Trophoblast cell (in vitro differentiated cells and primary cell): ENCODE results near the gene AGMO.
A peak's percentile ranks its signal among the peaks of the same experiment; 100 is the strongest.

Experiments used
- DNase-seq, 2 donors: peaks; one replicate each; pipeline ENCODE4 v3.0.0-alpha.2; 2016
- H2AFZ ChIP-seq: 2 replicates; pipeline ENCODE4 v1.6.1; 2013; ENCODE audit warnings: low read length, moderate library complexity, mild to moderate bottlenecking; ENCODE audit not compliant: insufficient read depth, poor library complexity
- H2AK5ac ChIP-seq: 2 replicates; pipeline ENCODE4 v1.6.1; 2013; ENCODE audit warnings: mild to moderate bottlenecking, low read length
- H2BK120ac ChIP-seq: 2 replicates; pipeline ENCODE4 v1.6.1; 2013; ENCODE audit warnings: low read length, mild to moderate bottlenecking, moderate library complexity; ENCODE audit not compliant: insufficient read depth, poor library complexity
- H2BK12ac ChIP-seq: 2 replicates; pipeline ENCODE4 v1.6.1; 2013; ENCODE audit warnings: mild to moderate bottlenecking, low read length, moderate library complexity
- H2BK5ac ChIP-seq: 2 replicates; pipeline ENCODE4 v1.6.1; 2013; ENCODE audit warnings: low read length, low read depth, moderate library complexity, mild to moderate bottlenecking; ENCODE audit not compliant: poor library complexity
- H3K14ac ChIP-seq: 2 replicates; pipeline ENCODE4 v1.6.1; 2013; ENCODE audit warnings: mild to moderate bottlenecking, low read length
- H3K18ac ChIP-seq: 2 replicates; pipeline ENCODE4 v1.6.1; 2013; ENCODE audit warnings: mild to moderate bottlenecking, low read length
- H3K23ac ChIP-seq: 2 replicates; pipeline ENCODE4 v1.6.1; 2013; ENCODE audit warnings: low read length
- H3K27ac ChIP-seq: 2 replicates; pipeline ENCODE4 v1.5.1; 2013; ENCODE audit warnings: low read depth, mild to moderate bottlenecking, inconsistent platforms, low read length, moderate library complexity
- H3K27me3 ChIP-seq: 2 replicates; pipeline ENCODE4 v1.6.1; 2013; ENCODE audit warnings: inconsistent platforms, mild to moderate bottlenecking, low read length, moderate library complexity; ENCODE audit not compliant: insufficient read depth
- H3K36me3 ChIP-seq, 2 experiments: 1 replicate in 1 of 2; 2 replicates in 1 of 2; pipeline ENCODE4 v1.6.1; 2013; ENCODE audit warnings: low read length in 2 of 2, mild to moderate bottlenecking in 2 of 2, moderate library complexity in 1 of 2; ENCODE audit not compliant: insufficient read depth in 2 of 2, control insufficient read depth in 1 of 2
- H3K4ac ChIP-seq: 2 replicates; pipeline ENCODE4 v1.6.1; 2013; ENCODE audit warnings: low read depth, mild to moderate bottlenecking, low read length, moderate library complexity
- H3K4me1 ChIP-seq, 2 experiments: 1 replicate in 1 of 2; 2 replicates in 1 of 2; pipeline ENCODE4 v1.6.1; 2013; ENCODE audit warnings: low read length in 2 of 2, mild to moderate bottlenecking in 2 of 2, moderate library complexity in 1 of 2; ENCODE audit not compliant: insufficient read depth in 2 of 2, control insufficient read depth in 1 of 2
- H3K4me2 ChIP-seq: 2 replicates; pipeline ENCODE4 v1.6.1; 2013; ENCODE audit warnings: inconsistent platforms, mild to moderate bottlenecking, low read length, moderate library complexity
- H3K4me3 ChIP-seq: 2 replicates; pipeline ENCODE4 v1.5.1; 2013; ENCODE audit warnings: mild to moderate bottlenecking, low read depth, low read length, inconsistent platforms
- H3K79me1 ChIP-seq: one replicate; pipeline ENCODE4 v1.6.1; 2013; ENCODE audit warnings: low read length
- H3K79me2 ChIP-seq: 2 replicates; pipeline ENCODE4 v1.6.1; 2013; ENCODE audit warnings: low read length, mild to moderate bottlenecking; ENCODE audit not compliant: control insufficient read depth, insufficient read depth, poor library complexity
- H3K9ac ChIP-seq: 2 replicates; pipeline ENCODE4 v1.6.1; 2013; ENCODE audit warnings: mild to moderate bottlenecking, low read length
- H3K9me3 ChIP-seq: 2 replicates; pipeline ENCODE4 v1.6.1; 2013; ENCODE audit warnings: low read depth, mild to moderate bottlenecking, control low read depth, inconsistent platforms, low read length; ENCODE audit not compliant: insufficient read depth
- H4K12ac ChIP-seq: 2 replicates; pipeline ENCODE4 v1.6.1; 2013; ENCODE audit warnings: low read depth, mild to moderate bottlenecking, low read length, moderate library complexity
- H4K8ac ChIP-seq: 2 replicates; pipeline ENCODE4 v1.6.1; 2013; ENCODE audit warnings: low read depth, mild to moderate bottlenecking, low read length, moderate library complexity
- H4K91ac ChIP-seq: one replicate; pipeline ENCODE4 v1.6.1; 2013; ENCODE audit warnings: low read depth, mild to moderate bottlenecking, low read length, moderate library complexity
- WGBS: extraction: QIAGEN DNeasy Blood & Tissue Kit; methylation state at CpG from one replicate; pipeline ENCODE4 v1.1.7; 2013; ENCODE audit warnings: missing lambda C conversion rate; ENCODE audit not compliant: insufficient read length, insufficient coverage; ENCODE audit errors: extremely low coverage; 5-methylcytosine and 5-hydroxymethylcytosine counted together

The AGMO gene

DNA sequence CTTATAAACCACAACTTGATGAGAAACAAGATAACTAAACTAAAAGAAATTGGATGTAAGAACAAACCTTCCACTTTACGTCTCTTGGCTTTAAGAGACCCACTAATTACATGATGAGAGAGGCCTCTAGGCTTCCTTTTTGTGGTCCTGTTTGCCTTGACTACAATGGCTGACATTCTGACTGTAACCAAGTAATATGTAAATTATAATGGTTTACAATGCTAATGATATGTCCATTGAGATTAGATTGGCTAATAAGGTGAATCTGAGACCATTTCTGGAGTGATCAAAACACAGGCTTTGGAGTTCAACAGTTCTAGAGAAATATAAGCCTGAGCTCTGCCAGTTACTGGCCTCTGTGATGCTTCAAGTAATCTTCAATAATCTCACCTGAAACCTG is 39.4 kb upstream of the AGMO start:
- Histone ChIP-seq H3K36me3 (no peaks in the 10 kb centered on the region), H3K23ac (no peak overlapping the region), H4K12ac (no peak overlapping the region), H3K4ac (no peak overlapping the region), H2AFZ (no peak overlapping the region), H3K79me1 (no peaks in the 10 kb centered on the region), H2BK120ac (no peak overlapping the region), H2BK5ac (no peak overlapping the region), H4K8ac (no peak overlapping the region), H4K91ac (no peak overlapping the region), H3K9me3 (no peaks in the 10 kb centered on the region), H3K14ac (no peak overlapping the region), H3K4me1 (no peaks in the 10 kb centered on the region), H2BK12ac (no peak overlapping the region), H3K27me3 (no peaks in the 10 kb centered on the region), H3K4me3 (no peak overlapping the region), H3K79me2 (no peaks in the 10 kb centered on the region), H3K9ac (no peak overlapping the region), H3K4me2 (no peak overlapping the region), H3K18ac (no peak overlapping the region), H2AK5ac (no peak overlapping the region), H3K27ac (no peak overlapping the region)
- WGBS = no CpG with 5 or more reads among the region's 1 CpG
- no peak for DNase-seq

DNA sequence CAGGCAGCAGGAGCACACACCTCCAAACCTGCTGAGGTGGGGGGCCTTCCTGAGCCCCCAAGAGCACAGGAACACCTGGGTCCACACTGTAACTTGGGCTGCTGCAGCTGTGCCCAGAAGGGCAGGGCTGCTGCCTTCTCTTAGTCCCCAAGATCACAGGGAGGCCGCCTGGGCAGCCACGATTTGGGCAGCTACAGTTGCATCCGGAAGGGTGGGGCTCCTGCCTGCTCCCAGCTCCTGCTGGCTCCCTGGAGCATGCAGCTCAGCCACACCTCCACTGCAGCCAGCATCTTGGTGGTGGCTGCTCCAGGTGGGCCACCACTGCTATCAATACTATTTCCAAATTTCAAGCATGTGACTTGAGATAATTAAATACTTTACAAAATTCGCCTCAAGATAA is 38.5 kb upstream of the AGMO start:
- no peaks in the 10 kb centered on the region for H3K9me3 ChIP-seq
- H2BK120ac ChIP-seq = no peak overlapping the region
- no peak overlapping the region for H3K18ac ChIP-seq
- H4K8ac ChIP-seq = no peak overlapping the region
- H3K79me2 ChIP-seq = no peaks in the 10 kb centered on the region
- H3K4me1 ChIP-seq = no peaks in the 10 kb centered on the region
- no peak overlapping the region for H3K4me3 ChIP-seq
- no peak overlapping the region for H3K4ac ChIP-seq
- H2BK5ac ChIP-seq = no peak overlapping the region
- H2AK5ac ChIP-seq = no peak overlapping the region
- no CpG with 5 or more reads among the region's 4 CpGs for WGBS
- no peak overlapping the region for H3K9ac ChIP-seq
- no peak overlapping the region for H2BK12ac ChIP-seq
- no peak overlapping the region for H3K14ac ChIP-seq
- H3K27ac ChIP-seq = no peak overlapping the region
- no peaks in the 10 kb centered on the region for H3K36me3 ChIP-seq
- no peak overlapping the region for H4K12ac ChIP-seq
- DNase-seq = no peak
- no peaks in the 10 kb centered on the region for H3K27me3 ChIP-seq
- no peak overlapping the region for H2AFZ ChIP-seq
- no peaks in the 10 kb centered on the region for H3K79me1 ChIP-seq
- H3K23ac ChIP-seq = no peak overlapping the region
- no peak overlapping the region for H4K91ac ChIP-seq
- H3K4me2 ChIP-seq = no peak overlapping the region

DNA sequence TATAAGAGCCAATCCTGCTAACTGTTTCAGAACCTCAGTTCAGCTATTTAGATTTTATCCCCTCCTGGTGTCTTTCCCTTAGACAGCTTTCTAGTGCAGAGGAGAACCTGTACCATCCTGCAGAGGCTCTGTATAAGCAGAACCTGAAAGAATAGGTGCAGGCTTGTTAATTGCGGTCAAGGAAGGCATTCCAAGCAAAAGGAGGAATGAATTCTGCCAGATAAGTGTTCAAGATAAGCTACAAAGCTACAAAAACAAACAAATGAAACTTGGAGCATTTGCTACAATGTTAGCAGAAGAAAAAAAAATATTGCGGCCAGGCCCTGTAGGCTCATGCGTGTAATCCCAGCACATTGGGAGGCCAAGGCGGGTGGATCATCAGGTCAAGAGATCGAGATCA is 32.6 kb upstream of the AGMO start:
- H2BK12ac ChIP-seq = no peak overlapping the region
- H2AFZ ChIP-seq = no peak overlapping the region
- H3K9me3 ChIP-seq = no peaks in the 10 kb centered on the region
- H4K12ac ChIP-seq = no peak overlapping the region
- H3K14ac ChIP-seq = no peak overlapping the region
- no CpG with 5 or more reads among the region's 5 CpGs for WGBS
- no peak overlapping the region for H2AK5ac ChIP-seq
- no peak overlapping the region for H3K4ac ChIP-seq
- no peak overlapping the region for H3K4me2 ChIP-seq
- H3K27me3 ChIP-seq = no peaks in the 10 kb centered on the region
- no peak overlapping the region for H2BK120ac ChIP-seq
- no peak overlapping the region for H3K4me3 ChIP-seq
- no peak overlapping the region for H3K9ac ChIP-seq
- H4K8ac ChIP-seq = no peak overlapping the region
- H4K91ac ChIP-seq = no peak overlapping the region
- peaks cover 0 to 2% of the 10 kb centered on the region in 2 experiments for H3K4me1 ChIP-seq
- no peak overlapping the region for H2BK5ac ChIP-seq
- no peak overlapping the region for H3K23ac ChIP-seq
- H3K79me1 ChIP-seq = no peaks in the 10 kb centered on the region
- DNase-seq = peak in 1 of 2 donors; percentile 9
- H3K79me2 ChIP-seq = no peaks in the 10 kb centered on the region
- no peak overlapping the region for H3K27ac ChIP-seq
- no peaks in the 10 kb centered on the region for H3K36me3 ChIP-seq
- no peak overlapping the region for H3K18ac ChIP-seq

GRCh38 chr7:15593382-15593781 is 31.6 kb upstream of the AGMO start:
- H3K4me1 ChIP-seq = peaks cover 0 to 2% of the 10 kb centered on the region in 2 experiments
- H3K9ac ChIP-seq = no peak overlapping the region
- H3K4me2 ChIP-seq = no peak overlapping the region
- no peak overlapping the region for H2BK5ac ChIP-seq
- H3K79me1 ChIP-seq = no peaks in the 10 kb centered on the region
- H3K14ac ChIP-seq = no peak overlapping the region
- no peak overlapping the region for H2AFZ ChIP-seq
- H4K8ac ChIP-seq = no peak overlapping the region
- H4K91ac ChIP-seq = no peak overlapping the region
- H3K36me3 ChIP-seq = no peaks in the 10 kb centered on the region
- no peaks in the 10 kb centered on the region for H3K9me3 ChIP-seq
- H3K4me3 ChIP-seq = no peak overlapping the region
- no peaks in the 10 kb centered on the region for H3K27me3 ChIP-seq
- H3K79me2 ChIP-seq = no peaks in the 10 kb centered on the region
- H3K23ac ChIP-seq = no peak overlapping the region
- no peak overlapping the region for H2AK5ac ChIP-seq
- no peak overlapping the region for H2BK120ac ChIP-seq
- no CpG with 5 or more reads among the region's 3 CpGs for WGBS
- no peak overlapping the region for H3K4ac ChIP-seq
- H3K18ac ChIP-seq = no peak overlapping the region
- H2BK12ac ChIP-seq = no peak overlapping the region
- H4K12ac ChIP-seq = no peak overlapping the region
- no peak overlapping the region for H3K27ac ChIP-seq
- no peak for DNase-seq
